Dedifferentiated amniotic fluid mesenchymal stem cell (primary cell): ENCODE measurements around the gene MITF.
"Not testable (repeated sequence)": the region's sequence is repeated elsewhere in the genome, so short reads cannot be mapped to it uniquely, and the experiment has no call there.

Source experiments
- DNase-seq: peaks from one replicate; pipeline ENCODE4 v3.0.0-alpha.2; 2016; ENCODE audit errors: extremely low spot score

The MITF gene

DNA sequence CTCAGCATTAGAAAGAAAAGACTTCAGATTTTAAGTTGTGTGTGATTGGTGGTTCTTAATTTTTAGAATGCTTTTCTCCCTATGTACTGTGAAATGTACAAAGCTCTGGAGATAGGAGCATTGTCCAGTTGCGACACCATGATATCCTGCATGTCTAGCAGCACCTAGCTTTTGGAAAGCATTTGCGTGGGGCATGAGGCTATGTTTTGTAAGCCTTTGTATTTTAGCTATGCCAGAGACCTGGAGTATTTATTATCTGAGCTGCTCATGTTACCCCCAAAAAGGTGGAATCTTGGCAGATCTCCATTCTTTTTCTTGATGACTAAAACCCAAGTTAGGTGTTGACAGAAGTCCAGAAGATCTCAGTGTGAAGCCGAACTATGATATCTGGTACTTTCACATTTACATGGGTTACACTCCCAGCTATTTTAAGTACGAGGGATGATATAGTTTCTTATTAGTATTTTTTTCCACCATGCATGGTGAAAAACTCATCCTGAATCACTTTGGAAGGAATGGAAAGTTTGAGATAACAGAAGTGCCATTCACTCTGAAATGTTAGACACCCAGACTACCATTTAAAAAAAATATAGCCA, 133.6 kb downstream of the MITF start:
- no peak for DNase-seq

DNA sequence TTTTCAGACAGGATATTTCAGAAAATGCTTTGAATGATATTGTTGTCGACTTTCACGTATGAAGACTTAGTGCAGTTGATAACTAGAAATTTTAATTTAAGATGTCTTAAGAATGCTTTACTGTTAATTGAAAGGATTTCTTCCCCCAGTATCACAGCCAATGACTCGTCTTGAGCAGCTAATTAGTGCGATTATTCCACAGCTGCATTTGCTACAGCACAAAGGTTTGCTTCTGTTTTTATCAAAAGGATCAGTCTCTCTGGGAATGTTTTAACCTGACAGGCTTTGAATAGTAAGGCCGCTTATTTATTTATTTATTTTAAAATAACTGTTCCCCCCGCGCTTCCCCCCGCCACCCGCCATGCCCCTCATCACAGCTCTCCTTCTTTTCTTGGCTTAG, 136.8 kb downstream of the MITF start:
- DNase-seq = no peak

DNA sequence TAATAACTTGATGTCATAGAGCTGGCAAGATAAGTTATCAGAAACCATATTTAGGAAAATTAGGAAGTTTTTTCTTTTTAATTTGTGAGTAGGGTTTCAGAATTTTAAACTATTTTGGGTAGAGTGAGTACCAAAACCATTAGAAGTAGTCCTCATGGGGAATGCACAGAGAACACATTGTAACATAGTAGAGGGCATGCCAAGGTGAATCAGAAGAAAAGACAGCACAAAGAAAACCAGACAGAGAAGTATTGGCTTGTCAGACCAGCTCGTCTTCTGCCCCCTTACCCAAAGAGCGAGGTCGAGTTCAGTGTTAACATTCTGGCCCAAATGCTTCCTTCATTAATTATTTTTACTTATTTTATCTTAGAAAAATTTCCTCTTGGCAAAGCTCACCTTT, 139.0 kb downstream of the MITF start:
- no peak for DNase-seq

DNA sequence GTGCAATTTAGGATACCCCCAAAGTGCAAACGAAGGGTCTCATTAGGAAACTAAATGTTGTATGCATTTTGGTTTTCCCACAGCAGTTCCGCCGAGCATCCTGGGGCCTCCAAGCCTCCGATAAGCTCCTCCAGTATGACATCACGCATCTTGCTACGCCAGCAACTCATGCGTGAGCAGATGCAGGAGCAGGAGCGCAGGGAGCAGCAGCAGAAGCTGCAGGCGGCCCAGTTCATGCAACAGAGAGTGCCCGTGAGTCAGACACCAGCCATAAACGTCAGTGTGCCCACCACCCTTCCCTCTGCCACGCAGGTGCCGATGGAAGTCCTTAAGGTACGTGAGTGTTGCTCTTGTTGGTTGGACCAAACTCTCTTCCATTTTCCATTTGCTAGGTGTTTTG, 139.8 kb downstream of the MITF start:
- no peak for DNase-seq

DNA sequence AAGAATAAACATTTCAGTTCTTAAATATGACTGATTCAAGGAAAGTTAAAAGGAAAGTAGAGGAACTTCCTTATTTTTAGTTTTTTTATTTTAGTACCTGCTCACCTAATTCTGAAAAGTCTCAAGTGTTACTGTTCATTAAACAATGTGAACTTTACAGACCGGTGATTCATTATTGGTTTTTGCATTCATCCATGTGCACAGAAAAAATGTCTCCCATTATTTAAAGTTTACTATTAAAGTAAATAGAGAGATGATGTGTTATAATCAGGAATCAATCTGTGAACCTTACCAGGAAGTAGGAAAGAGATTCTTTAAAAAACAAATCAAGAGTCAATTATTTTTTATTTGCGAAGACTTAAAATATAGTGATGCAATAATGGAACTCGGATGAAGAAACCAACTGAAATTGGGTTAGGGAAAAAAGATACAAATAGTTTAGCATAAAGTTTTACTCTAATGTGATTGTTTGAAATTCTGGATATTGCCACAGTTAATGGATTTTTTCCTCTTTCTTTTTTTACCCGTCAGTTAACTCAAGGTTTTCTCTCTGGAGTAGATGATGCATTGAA, 140.9 kb downstream of the MITF start:
- no peak for DNase-seq

DNA sequence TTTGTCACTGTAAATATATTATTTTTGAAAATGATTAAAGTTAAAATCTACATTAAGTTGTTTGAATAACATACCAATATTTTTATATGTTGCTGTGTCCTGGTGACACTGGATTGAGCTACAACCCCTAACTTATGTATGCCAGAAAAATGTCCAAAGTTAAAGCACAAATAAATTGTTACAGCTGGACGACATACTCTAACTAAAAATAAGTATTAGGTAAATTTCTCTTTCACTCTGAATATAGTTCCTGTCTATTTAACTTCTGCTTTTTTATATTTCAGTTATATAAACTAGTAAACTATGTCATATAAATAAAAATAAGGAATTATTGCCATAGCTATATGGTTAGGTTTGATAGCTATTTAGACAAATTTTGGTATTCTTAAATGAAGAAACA, 141.8 kb downstream of the MITF start:
- no peak for DNase-seq

DNA sequence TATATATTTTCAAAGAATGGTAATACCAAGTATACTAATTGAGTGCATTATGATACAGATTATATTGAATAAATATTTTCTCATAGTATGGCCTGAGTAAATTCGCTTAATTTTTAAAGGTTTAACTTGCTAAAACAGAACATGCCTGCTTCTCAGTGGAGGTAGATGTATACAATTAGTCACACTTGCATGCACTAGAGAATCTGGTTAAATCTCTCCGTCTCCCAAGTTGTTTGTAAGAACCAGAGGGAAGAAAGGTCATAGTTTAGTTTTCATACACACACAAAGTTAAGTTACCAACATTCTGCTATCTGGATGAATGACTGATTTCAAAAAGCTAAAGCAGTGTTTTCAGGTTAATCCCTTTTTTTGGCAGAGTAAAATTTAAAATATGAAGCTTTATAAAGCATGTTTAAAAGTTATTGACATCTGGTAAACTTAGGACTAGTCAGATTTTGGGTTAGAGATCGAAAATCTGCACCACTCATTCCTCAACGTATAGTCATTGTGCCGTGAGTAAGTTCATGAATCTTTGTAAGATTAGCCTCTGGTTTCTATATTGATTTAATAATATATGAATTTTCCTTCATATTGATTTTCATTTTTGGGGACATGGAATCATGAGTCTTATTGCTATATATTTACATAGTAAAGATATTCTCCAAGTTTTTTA, 142.6 kb downstream of the MITF start:
- DNase-seq = no peak

DNA sequence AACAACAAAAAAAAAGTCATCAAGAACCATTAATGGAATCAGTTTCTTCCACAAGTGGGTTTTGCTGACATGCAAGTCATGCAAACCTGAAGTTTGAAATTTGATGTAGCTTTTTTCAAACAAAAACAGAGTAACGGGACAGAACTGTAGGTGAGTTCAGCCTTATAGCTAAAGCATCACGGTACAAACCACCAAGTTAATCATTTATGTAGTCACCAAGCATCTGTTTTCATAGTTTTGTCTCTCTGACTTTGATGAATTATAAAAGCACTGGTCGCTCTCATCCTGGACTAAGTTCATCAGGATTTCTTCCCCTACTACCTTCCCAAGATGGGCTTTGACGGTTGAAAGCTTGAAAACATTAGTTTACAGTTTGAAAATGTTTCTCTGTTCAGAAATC, 143.3 kb downstream of the MITF start:
- DNase-seq = no peak

DNA sequence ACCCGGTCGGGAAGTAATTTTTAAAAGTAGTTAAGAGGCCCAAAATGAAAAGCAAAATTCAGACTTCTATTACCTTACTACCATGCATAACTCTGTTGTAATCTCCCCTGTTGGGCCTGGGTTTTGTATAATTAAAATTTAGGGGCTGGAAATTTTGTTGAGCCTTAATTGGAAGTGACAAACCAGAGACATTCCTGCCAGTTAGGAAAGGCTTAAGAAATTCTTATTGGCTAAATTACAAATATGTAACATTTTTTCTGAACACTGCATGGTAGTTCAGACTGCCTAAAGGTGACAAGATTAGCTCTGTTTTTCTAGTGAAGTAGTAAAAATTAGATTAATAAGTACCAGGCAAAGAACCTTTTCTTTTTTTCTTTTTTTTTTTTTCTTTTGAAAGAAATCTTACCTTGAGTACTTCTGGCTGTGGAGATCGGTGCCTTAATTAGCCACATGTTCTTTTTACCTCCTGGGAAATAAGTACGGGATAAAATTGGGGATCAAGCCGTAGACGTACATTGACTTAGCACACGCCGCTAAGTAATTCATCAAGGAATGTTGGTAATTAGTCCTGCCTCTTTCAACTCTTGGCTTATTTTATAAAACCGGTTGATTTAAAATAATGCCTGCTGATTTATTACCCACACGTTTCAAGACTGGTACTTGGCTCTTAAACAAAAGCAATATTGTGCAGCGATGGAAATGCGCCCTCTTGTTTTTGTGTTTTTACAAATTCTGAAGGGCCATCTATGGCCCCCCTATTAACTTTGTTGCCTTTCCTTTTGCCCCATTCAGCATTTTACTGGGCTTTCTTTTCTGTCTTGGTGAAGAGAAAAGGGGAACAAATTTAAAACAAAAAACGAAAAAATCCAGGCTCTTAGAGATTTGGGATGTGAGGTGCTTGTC, 149.0 kb downstream of the MITF start:
- no peak for DNase-seq

DNA sequence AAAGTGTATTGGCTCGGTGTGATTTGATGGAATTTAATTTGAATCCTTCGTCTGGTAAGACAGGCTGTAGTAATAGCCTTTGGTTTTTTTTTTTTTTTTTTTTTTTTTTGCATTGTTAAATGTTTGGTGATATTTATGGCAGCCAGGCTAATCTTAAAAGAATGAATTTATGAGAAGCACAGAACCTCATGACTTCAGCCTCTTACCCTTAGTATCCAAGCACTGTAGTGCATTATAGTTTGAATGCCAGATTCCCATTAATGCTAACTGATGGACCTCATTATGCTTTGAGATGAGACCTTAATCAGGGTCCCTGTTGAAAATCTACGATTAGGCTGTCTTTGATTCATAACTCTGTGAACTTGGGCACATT, 149.7 kb downstream of the MITF start:
- DNase-seq = no peak

DNA sequence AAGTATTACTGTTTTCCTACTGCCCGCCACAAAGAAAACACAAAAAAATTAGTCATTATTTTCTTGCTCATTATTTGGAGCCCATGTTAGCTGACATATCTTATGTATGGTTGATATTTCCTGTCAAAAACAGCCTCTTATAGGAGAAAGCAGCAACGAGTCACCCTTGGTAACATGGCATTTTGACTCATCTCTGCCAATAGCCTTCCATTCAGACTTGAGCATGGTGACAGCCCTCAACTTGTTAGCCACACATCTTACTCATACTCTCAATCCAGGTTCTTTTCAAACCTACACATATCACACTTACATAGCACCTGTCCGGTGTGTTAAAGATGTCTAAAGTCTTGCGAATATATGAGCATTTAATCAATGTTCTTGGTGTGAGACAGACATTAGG, 150.8 kb downstream of the MITF start:
- no peak for DNase-seq

DNA sequence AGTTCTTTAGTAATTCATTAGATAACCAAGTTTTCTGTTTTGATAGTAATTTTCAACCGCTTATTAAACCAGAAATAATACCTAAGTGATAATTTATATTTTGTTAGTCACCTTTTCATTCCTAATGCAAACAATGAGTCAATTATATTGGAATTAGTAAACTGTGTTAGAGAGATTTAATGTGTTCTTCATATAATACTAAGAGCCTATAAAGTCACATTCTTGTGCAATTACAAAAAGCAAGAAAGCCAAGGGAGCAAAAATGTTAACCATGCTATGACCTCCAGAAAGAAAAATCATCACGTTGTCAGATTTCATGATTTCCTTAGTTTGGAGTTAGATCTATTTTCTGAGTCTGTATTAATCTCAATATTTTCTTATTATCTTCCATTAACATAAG, 151.4 kb downstream of the MITF start:
- DNase-seq = no peak

DNA sequence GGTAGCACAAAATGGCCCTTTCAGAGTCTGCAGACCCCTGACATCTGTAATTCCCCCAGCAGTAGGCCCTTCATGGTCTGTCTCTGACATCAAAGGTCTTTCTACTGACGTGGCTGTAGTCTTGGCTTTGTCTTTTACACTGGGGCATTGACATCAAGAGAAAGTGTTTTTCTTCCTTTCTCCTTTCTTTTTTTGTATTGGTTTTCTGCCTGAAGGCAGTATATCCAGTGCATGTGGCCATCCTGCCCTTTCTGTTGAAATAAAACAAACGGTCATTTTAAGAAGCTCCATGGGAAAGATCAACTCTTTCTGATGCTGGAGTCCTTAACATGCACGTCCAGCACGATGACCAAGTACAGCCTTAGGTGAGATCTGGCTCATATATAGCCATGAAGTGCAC, 153.4 kb downstream of the MITF start:
- no peak for DNase-seq

DNA sequence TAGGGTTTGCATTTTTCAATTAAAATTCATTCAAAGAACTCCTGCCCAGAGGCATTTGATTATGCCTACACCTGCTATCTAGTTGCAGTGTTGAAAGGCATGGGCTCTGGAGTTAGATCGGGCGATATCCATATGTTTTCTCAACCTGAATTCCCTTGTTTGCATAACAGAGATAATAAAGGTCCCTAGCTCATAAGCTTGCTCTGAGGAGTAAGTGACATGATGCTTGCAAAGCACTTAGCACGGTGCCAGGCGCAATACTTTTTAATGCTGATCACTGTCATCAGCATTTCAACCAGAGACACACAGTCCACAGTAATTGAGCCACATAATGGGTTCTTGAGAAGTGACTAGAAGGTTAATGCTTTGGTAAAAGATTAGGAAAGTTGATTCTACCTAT, 154.0 kb downstream of the MITF start:
- no peak for DNase-seq

DNA sequence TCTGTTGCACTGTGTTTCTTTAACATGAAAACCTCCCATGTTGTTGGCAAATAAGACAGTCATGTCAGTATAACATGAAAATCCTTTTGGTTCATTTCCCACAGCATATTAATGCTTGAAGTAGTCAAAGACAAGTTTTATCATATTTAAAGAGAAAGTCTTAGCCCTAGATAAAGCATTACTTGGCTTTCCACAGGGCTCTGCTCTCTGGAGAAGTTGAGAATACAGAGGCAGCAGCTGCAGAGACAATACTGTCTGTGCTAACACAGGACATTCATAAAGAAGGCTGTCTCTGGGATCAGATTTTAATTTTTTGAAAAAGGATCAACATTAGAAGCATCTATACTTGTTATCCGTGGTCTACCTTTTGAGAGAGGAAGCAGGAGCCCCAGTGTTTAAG, 156.8 kb downstream of the MITF start:
- DNase-seq = no peak

DNA sequence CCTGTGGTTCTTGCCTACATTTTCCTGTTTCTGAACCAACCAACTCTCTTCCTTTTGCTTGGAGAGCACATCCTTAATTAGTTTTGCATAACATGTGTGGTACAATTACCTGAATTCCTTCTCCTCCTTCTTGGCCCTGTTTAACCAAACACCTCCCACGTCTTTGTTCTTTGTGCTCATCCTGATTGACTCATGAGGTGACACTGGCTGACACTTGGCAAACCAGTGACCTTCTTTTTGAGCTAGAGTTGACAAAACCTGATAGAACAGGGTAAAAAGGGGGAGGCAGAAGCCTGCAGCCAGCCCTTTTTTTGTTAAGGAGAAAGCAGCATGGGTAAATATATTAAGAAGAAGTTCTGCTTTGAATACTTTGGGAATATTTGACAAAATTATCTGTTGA, 161.1 kb downstream of the MITF start:
- DNase-seq = no peak

DNA sequence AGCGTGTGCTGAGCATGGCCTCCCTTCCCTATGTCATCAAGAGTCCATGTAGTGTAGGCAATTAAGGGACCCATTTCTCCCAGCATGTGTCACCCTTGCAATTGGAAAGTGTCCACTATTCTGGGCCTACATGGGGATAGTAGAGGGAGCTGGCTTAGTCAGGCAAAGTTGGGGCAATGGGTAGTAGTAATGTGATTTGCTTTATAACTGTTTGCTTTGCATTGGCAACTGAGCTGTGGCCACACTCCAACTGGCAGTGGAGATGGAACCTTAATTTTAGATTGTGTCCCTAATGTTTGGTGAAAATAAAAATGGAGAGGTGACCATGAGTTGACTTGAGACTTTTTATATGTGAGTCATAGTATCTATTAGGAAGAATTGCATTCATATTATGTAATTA, 162.5 kb downstream of the MITF start:
- no peak for DNase-seq

DNA sequence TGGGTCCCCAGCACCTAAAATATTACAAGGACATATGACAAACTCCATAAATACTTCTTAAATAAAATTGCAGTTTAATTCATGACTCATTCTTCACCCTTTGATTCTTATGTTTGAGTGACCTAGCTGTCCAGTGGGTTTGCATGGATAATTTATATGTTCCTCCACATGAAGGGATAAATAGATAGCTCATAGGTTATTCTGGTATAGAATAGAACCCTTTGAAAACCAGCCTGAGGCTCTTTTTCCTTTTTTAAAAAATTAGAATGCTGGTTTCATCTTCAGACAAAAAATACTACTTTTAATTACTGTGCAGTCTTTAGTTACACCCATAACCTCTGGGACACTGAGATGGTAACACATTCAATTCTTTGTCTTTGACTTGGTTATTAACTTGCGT, 163.1 kb downstream of the MITF start:
- DNase-seq = no peak

DNA sequence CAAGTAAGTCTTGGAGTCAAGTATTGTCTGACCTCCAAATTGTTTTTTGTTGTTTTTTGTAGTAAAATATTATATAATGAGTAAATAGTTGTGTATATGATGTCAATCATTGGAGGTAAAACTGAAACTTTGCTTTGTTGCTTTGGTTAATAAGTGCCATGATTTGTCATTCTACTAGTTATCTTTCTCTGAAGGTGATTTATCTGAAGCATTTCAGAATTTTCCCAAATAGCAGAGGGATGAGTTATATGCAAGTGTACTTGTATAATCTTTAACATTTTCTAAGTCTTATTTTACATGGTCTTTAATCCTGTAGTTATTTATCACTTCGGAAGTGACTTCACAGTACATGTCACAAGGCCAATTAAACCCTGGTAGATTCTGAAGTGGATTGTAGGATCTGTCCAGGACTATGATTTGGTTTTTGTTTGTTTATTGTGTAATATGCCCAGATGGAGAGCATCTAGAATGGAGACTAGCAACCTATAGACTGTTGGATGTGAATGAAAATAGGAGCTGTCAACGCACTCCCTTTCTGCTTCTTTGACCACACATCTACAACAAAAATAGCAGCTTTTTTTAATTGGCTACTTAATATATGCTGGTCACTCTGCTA, 167.2 kb downstream of the MITF start:
- no peak for DNase-seq

DNA sequence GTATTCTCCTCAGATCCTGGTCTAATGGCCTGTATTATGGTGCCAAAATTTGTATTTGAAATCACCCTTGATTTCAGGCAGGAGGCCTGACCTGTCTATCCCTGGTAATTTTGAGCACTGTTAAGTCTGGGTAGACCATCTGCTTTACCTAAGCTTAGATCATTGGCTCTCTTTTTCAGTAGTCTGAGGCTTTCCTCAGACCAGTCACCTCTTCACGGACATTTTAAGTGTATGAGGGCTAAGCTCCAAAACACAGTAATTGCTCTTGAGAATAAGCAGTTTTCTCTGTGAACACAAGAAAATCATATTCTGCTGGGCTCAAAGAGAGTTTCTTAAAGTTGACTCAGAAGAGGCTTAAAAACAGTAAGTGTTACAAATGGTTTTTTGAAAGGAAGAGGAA, 168.3 kb downstream of the MITF start:
- no peak for DNase-seq

DNA sequence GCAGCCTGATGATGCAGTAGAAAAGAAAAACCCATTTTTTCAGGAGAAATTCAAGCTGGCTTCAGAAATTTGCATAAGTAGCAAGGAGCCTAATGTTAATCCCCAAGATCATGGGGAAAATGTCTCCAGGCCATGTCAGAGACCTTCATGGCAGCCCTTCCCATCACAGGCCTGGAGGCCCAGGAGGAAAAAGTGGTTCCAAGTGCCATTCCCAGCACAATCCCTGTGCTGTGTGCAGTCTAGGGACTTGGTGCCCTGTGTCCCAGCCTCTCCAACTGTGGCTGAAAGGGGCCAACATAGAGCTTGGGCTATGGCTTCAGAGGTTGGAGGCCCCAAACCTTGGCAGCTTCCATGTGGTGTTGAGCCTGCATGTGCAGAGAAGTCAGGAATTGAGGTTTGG, 170.6 kb downstream of the MITF start:
- not testable (repeated sequence) for DNase-seq

DNA sequence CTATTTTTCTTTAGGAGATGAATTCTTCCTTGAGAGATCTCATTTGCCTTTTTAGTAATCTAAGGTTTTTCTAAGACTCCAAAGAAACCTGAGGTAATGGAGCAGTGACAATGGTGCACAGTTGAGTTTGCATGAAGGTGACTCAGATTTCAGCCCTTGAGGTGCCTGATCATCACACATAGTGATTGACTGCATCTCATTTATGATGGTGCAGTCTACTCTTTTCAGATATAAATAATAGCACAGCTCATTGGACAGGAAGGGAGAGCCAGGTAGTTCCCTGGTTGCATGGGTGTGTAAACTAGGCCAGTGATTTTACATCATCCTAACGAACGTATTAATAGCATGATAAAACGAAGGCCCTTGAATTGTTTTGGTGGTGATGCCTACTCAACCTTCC, 174.2 kb downstream of the MITF start:
- no peak for DNase-seq
